ENCODE results near the gene SPEG. TPM values are rescaled to one million over a fixed set of nuclear protein-coding genes. Genes with fewer than 3 reads are reported as not detected.

The SPEG gene
- polyA plus RNA-seq, 2 of the 4 experiments (the other 2 are of a cell fraction) = 2.3 to 11.5 TPM

GRCh38 chr2:219536425-219536824 is 101.8 kb downstream of the SPEG start:
- Histone ChIP-seq H3K9me3 (no peaks in the 10 kb centered on the region), H3K4me2 (no peak overlapping the region), H3K4me1 (no peaks in the 10 kb centered on the region), H3K27ac (no peak overlapping the region), H3K4me3 (no peak overlapping the region)
- CTCF ChIA-PET = interaction anchor here (0.6 to 79.1 kb wide), 5 partner anchors 24 to 148 kb away, joined by 3 to 3291 read pairs (median 11); partner anchors contain the start of genes ASIC4, GMPPA and SPEG
- FAIRE-seq = no peak
- no peak for ATAC-seq
- no peak for DNase-seq (ENCODE audit: low read depth in 1 of 2, low spot score in 1 of 2)
- TF ChIP-seq HDAC2 (IDR thresholded peaks at IDR 0.05) (no peak), ZC3H11A (IDR thresholded peaks at IDR 0.05) (no peak), SMC3 (IDR thresholded peaks at IDR 0.05) (no peak), SREBF2 (IDR thresholded peaks at IDR 0.05) (no peak), MAFK (IDR thresholded peaks at IDR 0.05; ENCODE audit: partially characterized antibody) (no peak), POLR2A (IDR thresholded peaks at IDR 0.05; ENCODE audit: low read length) (no peak), CHD4 (IDR thresholded peaks at IDR 0.05; ENCODE audit: borderline replicate concordance) (no peak)
- 82% methylated on average over 12 of the region's 16 CpGs for WGBS (ENCODE audit: missing lambda C conversion rate)
- POLR2A ChIA-PET = no interaction called here

GRCh38 chr2:219536967-219537366 is 102.3 kb downstream of the SPEG start:
- FAIRE-seq = no peak
- Histone ChIP-seq H3K9me3 (no peaks in the 10 kb centered on the region), H3K4me2 (no peak overlapping the region), H3K4me3 (no peak overlapping the region), H3K4me1 (peaks cover under 1% of the 10 kb centered on the region; the same call in 2 of the 3 replicates), H3K27ac (no peak overlapping the region)
- TF ChIP-seq CEBPB (IDR thresholded peaks at IDR 0.05) = no peak
- TF ChIP-seq, protein P1, sequence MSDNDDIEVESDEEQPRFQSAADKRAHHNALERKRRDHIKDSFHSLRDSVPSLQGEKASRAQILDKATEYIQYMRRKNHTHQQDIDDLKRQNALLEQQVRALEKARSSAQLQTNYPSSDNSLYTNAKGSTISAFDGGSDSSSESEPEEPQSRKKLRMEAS (IDR thresholded peaks at IDR 0.05) = no peak
- no peak for TF ChIP-seq RCOR1 (IDR thresholded peaks at IDR 0.05; ENCODE audit: low read depth, low read length)
- TF ChIP-seq ELK1 (IDR thresholded peaks at IDR 0.05; ENCODE audit: low read depth, low read length) = no peak
- no peak for TF ChIP-seq E2F6 (IDR thresholded peaks at IDR 0.05; ENCODE audit: borderline replicate concordance, low read depth)
- no peak for TF ChIP-seq KDM1A (IDR thresholded peaks at IDR 0.05; ENCODE audit: low read depth)
- TF ChIP-seq EP300 (IDR thresholded peaks at IDR 0.05) = no peak
- TF ChIP-seq RNF2 (IDR thresholded peaks at IDR 0.05; ENCODE audit: borderline replicate concordance, low read depth) = no peak
- TF ChIP-seq RAD21 (conservative IDR thresholded peaks at IDR 0.05 in 1 of 2, IDR thresholded peaks at IDR 0.05 in 1 of 2) = no peak
- no peak for TF ChIP-seq POLR2AphosphoS2 (conservative IDR thresholded peaks at IDR 0.05; ENCODE audit: low read length)
- TF ChIP-seq JUN (IDR thresholded peaks at IDR 0.05) = no peak
- no peak for TF ChIP-seq HDAC2 (IDR thresholded peaks at IDR 0.05)
- TF ChIP-seq SREBF2 (IDR thresholded peaks at IDR 0.05) = no peak
- no peak for TF ChIP-seq CHD4 (IDR thresholded peaks at IDR 0.05; ENCODE audit: borderline replicate concordance)
- no peak for TF ChIP-seq PHF8 (IDR thresholded peaks at IDR 0.05; ENCODE audit: borderline replicate concordance, low read depth)
- TF ChIP-seq BHLHE40 (IDR thresholded peaks at IDR 0.05; ENCODE audit: low read depth, low read length) = no peak
- TF ChIP-seq NR3C1 (IDR thresholded peaks at IDR 0.05) = no peak
- TF ChIP-seq BCL3 (IDR thresholded peaks at IDR 0.05) = no peak
- TF ChIP-seq MYC (IDR thresholded peaks at IDR 0.05; ENCODE audit: borderline replicate concordance, low read length) = no peak
- TF ChIP-seq RFX5 (IDR thresholded peaks at IDR 0.05) = no peak
- ATAC-seq = no peak
- no peak for DNase-seq (ENCODE audit: low read depth in 1 of 2, low spot score in 1 of 2)
- ChIA-PET CTCF (interaction anchor here (0.8 to 79.1 kb wide), 7 partner anchors 7 to 153 kb away, joined by 3 to 3291 read pairs (median 11); partner anchors contain the start of genes ASIC4, GMPPA and SPEG), POLR2A (no interaction called here)
- WGBS (ENCODE audit: missing lambda C conversion rate) = 56% methylated on average over 3 of the region's 9 CpGs

All from A549 (cell line).